Fibroblast of peridontal ligament (primary cell): ENCODE data around the gene MRPL42.
"Not testable (repeated sequence)": the region's sequence is repeated elsewhere in the genome, so short reads cannot be mapped to it uniquely, and the experiment has no call there.

Experiments
- DNase-seq: peaks from one replicate; pipeline ENCODE4 v3.0.0-alpha.2; 2010; ENCODE audit errors: extremely low read depth

Gene MRPL42

DNA sequence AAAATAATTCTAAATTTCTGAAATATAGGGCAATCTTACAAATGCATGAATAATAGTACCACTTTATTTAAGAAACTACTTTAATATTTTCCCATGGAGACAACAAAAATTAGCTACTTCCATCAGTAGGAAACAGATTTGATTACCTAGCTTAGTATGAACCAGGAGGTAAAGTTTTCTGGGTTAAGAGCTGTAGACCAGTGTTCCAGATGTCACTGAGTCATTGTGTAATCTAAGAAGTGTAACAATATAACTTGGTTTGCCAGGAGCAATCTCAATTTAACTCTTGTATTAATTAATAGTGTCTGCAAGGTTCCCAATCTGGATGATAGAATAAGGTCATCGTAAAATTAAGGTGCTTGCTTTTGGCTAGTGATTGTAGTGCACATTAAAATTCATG, 31.5 kb downstream of the MRPL42 start:
- not testable (repeated sequence) for DNase-seq

DNA sequence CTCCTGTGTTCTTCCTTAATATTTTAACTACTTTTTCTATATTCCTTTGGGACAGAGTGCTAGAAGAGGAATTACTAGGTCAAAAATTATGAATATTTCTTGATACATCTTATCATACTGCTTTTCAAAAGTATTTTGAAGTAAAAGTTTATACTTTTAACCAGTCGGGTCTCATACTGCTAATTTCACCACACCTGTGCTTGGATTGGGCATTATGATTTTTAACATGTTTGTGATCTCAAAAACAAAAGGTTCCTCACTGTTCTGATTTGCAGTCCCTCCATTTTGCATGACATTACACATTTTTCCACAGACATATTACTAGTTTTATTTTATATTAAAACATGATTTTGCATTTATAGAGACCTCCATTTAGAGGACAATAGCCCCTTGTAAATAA, 32.9 kb downstream of the MRPL42 start:
- no peak for DNase-seq

DNA sequence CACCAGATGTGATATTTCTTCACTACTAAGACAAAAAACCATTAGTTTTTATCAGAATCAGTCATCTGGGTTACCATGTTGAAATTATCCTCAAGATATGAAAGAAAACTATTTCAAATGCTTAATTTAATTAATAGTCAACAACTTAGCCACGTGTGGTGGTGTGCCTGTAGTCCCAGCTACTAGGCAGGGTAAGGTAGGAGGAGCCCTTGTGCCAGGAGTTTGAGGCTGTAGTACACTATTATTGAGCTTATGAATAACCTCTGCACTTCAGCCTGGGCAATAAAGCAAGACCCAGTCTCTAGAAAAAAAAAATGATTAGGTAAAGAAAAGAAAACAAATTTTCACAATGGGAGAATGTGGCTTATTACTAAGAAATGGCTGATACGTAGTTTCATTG, 33.4 kb downstream of the MRPL42 start:
- no peak for DNase-seq

DNA sequence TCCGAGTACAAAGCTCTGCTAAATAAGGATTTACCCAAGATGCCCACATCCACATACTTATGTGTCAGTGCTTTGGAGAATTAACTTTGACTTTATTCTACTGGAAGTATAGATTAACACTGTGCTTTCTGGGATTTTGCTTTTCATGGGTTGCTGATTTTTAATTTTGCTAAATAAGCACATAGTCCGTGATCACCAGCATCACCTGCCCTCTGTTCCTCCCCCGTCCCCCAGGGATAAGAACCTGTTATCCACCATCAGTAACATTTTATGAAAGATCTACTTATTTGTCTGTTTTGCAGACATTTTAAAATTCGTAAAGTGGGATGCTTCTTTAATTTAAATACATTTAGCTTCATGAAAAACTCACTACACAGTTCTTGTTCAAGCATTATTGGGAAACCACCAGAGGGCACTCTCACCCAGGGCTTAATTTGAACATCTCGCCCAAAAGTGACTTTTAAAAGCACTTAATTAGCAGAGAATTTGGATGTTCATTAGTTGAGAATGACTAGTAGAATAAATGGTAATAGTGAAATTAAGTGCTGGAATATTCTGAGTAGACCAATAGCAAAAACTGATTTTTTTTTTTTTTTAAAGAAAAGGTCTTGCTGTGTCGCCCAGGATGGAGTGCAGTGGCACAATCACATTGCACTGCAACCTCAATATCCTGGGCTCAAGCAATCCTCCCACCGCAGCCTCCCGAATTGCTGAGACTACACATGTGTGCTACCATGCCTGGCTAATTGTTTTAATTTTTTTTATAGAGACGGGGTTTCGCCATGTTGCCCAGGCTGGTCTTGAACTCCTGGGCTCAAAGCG, 35.7 kb downstream of the MRPL42 start:
- peak; percentile 74 for DNase-seq

DNA sequence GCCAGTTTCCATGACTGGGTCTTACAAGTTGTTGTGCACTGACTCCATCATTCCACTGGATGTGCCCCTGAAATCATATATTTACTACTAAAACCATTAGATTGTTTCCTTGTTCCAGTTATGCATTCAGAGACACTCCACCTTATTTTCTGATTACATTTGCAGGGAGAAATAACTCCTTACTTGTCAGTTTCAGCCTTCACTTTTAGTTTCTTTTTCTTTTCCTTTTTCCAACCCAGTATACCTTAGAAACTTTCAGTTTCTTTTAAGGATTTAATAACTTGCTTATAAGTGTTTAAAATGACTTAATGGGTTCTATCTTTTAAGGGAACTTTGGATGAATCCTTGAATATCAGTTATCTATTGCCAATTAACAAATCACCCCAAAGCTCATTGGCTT, 39.9 kb downstream of the MRPL42 start:
- DNase-seq, result no peak

DNA sequence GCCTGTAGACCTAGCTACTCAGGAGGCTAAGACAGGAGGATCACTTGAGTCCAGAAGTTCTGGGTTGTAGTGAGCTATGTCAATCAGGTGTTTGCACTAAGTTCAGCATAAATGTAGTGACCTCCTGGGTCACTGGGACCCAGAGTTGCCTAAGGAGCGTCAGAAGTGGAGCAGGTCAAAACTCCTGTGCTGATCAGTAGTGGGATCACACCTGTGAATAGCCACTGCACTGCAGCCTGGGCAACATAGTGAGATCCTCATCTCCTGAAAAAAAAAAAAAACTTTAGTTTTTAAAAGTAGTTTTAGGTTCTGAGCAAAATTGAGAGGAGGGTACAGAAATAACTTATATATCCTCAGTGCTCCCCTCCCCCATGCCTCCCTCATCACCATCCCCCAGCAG, 42.2 kb downstream of the MRPL42 start:
- no peak for DNase-seq

DNA sequence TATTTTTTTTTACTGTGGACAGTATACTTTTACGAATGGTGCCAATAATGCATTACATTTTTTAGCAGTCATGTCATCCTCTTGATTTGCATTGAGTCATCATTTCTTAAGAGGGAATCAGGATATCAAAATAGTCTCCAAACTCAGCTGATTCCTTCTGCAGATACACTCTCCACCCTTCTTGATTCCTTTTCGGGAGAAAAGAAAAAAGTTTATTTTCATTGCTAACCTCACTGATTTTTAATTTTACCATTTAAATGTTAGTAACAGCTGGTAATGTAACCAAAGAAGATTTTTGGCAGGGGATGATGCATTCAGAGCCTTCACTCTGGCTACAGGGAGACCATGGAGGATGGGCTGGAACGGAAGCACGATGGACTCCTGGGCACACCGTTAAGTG, 47.5 kb downstream of the MRPL42 start:
- peak; percentile 89 for DNase-seq

DNA sequence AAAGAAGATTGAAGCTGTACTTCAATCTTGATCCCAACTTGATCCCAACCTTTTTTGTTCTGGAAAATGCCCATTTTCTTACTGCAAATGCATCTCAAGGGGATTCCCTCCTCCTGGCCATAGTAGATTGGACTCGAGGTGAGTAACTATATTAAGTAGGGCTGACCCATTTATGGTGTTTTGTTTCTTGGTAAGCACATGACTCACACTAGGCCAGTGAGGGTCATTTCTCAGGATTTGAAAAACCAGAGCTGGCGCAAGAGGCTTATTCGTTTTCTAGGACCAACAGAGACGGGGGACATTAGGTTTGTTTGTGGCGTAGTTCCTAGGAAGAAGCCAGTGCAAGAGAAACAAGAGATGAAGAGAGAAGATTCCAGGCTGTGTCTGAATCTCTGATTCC, 51.4 kb downstream of the MRPL42 start:
- peak; percentile 43 for DNase-seq

DNA sequence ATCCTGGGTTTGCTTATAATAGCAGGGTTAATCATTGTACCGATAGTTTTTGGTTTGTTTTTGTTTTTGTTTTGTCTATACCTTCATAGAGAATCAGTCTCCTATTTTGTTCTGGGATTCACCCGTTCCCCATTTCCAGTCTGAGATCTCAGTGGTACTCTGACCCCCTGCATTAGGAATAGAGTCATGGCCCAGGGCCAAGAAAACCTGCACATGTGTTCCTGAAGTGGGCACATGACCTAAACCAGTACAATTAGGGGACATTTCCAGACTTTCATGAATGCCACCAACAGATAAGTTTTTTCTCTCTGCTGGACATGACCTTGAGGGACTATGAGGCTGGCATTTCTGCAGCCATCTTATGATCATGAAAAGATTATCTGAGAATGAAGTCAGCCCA, 52.5 kb downstream of the MRPL42 start:
- DNase-seq, result no peak

DNA sequence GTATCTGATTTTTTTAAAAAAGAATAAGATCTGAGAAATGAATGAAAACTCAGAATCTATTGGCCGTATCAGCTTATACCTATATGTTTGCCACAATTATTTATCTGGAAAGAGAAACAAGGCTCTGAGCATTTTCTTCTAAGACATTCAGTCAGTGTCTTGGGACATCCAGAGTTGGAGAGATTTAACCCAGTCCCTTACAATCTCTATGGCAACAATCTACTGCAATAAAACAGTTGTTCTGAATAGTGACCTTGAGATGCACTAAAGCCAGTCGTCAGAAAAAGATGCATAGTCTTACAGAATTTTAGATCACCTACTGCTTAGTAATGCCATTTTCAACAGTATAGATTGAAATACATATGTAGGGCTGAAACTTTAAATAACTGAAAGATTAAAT, 53.1 kb downstream of the MRPL42 start:
- no peak for DNase-seq

DNA sequence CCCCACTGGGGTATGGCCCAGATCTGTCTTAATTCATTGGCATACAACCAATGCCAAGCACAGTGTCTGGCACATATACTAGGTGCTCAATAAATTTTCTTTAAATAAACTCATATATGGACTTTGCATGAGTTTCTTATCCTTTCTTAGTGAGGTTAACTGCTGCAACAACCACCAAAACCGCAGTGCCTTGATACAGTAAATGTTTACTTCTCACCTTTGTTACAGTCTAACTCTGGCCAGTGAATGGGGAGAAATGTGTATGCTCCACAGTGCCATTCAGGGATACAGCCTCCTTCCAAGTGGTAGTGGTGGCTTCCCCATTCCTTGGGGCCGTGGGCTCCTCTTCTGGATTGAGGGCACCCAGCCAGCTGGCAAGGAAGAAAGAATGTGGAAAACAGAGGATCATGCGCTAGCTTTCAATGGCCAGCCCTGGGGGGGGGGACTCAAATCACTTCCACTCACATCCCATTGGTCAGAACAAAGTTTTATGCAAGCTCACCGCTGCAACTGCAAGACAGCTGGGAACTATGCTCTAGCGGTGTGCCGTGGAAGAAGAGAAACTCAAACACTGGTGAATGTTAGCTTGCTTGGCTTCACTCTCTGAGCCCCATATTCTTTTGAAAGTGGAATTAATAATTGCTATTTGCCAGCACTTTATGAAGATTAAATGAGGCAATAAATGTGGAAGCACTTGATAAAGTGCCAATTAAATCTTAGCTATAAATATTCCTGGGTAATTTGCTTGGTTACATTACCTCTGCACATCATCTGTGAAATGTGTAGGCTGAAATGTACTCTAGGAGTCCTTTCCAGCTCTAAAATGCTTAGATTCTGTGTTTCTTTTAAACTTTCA, 54.1 kb downstream of the MRPL42 start:
- DNase-seq, result no peak

DNA sequence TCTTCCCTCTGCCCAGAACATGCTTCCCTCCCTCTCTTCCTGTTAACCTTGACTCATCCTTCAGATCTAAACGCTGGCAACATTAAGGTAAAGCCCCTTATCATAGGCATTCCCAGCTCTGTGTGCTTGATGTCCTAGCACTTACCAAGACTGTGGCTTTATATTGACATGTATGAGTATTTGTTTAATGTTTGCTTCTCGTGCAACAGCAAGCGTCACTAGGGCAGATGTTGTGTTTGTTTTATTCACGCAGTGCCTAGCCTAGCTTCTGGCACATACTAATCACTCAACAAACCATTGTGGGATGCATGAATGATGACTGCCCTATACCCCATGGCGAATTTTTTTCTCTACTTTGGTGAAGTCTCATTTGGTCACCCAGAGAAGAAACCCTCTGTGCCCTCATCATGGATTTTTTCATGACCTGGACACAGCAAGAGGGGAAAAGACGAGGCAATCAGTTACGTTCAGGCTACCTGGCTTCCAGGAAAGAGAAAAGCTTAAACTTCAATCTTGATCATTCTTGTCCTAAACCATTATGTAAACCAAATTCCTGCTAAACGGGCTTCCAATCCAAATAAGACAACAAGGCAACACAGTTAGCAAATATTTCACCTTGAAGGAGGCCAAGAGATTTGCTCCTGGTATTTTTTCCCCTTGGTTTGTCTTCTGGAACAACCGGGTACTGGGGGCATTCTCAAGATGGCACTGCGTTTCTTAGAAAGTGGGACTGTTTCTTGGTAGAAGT, 57.2 kb downstream of the MRPL42 start:
- no peak for DNase-seq

DNA sequence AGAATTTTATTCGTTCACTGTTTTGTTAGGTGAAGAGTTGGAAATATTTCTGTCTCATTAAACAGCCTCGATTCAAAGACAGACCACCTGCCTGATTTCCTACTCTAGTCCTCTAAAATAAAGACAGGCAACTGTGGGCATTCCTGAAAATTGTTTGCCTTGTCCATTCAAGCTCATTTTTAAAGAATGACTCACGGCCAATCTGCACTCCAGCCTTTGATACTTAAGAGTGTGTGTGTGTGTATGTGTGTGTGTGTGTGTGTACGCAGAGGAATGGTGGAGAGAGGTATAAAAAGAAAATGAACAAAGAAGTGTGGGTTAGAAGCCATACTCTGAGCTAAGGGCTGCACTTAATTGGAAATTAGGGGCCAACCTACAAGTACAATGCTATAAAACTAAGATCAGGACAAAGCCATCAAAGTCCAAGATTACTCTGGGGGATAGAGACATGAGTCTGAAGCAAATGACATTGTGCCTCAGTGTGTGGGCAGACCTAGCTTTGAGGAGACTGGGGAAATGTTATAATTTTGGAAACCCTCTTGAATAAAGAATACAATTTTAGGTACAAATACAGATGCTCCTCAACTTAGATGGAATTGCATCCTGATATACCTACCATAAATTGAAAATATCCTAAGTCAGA, 59.6 kb downstream of the MRPL42 start:
- DNase-seq, result peak; percentile 95

DNA sequence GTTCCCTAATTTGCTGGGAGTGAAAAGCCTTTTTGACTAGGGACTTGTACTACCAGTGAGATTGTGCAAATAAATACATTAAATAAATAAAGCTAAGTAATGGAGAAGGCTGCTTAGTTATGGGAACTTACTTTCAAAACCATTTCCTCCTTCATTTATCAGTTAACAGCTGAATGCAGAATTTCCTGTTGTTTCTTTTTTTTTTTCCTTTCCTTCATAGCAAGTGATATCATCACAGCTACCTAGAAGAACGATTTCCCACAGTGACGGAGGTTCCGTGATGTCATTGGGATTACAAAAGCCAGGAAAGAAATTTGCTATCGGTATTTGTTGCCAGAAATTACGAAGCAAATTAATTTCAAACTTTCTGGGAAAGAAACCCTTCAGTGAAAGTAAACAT, 63.0 kb downstream of the MRPL42 start:
- DNase-seq, result no peak

DNA sequence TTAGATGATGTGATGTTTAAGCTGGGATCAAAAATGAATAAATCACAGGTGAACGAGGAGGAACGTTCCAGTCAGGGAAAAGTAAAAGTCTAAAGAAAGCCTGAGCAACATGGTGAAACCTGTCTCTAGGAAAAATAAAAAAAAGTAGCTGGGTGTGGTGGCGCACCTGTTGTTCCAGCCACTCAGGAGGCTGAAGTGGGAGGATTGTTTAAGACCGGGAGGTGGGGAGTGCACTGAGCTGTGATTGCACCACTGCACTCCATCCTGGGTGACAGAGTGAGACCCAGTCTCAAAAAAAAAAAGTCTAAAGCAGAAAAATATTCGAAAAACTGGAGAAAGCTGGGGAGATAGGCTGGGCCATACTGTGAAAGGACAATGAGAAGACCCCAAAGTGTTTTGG, 66.0 kb downstream of the MRPL42 start:
- DNase-seq, result no peak

DNA sequence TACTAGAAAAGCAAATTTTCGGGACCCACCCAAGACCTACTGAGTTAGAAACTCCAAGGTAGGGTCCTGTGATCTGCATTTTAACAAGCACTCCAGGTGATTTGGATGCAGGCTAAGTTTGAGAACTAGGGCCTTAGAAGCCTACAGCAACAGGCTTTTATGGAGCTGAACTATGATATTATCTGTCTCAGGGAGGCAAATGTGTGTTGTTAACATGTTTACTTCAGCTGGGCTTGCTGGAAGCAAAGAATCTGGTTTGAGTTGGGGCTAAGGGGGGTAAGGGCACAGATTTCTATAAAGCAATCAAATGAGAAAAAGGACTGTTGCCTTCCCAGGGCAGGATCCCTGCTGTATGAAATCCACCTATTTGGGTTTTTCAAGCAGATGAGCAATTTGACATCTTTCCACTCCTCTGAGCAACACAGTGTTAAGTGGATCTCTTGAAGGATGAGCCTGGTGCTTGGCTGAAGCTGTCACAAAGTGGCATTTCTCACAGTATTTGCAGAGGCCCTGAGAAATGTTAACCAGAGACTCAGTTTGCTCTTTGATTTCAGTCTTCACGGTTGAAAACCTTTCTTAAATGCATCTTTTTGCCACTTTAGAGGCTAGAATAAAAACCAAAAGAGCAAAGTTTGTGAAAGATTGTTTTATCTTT, 68.9 kb downstream of the MRPL42 start:
- DNase-seq, result no peak

DNA sequence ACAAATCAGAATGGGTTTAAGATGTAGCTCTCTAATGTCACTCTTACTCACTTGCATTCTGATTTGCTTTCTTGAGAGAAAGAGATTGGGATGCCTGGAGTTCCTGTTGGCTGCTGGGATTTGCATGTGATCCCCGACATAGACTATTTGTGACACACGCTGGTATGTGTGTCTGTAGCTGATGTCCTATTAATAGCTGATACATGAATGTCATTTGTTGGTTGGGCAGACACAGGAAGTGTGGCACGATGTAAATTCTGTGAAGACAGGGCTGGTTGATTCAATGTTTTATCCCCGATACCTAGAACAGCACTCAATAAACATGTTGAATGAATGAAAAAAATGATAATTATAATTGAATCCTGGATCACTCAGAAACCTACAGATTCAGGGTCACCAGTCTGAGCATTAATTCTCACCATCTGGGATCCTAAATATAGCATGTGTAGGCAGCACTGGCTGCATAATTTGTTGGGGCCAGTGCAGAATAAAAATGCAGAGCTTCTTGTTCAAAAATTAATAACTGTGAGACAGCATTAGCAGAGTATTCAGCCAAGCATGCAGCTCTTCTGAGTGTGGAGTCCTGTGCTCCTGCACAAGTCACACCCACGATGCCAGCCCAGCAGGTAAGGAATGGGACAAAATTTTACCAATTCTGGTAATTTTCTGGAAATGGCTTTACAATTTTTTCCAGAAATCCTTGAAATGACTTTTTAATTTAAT, 69.6 kb downstream of the MRPL42 start:
- DNase-seq, result no peak

DNA sequence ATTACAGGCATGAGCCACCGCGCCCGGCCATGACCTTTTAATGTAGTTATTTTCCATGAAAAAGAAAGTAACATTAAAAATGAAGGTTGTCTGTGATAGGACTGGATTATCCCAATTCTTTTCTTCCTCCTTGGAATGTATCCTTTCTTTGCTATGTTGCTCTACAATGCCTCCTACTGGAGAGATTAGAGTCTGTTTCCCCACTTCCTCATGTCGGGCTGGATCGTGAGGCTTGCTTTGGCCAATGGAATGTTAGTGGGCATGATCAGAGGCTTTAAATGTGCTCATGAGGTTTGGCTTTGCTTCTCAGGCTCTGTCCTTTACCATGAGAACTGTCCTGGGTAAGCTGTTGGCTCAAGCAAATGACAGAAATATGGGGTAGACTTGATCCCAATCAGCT, 70.5 kb downstream of the MRPL42 start:
- DNase-seq, result no peak

DNA sequence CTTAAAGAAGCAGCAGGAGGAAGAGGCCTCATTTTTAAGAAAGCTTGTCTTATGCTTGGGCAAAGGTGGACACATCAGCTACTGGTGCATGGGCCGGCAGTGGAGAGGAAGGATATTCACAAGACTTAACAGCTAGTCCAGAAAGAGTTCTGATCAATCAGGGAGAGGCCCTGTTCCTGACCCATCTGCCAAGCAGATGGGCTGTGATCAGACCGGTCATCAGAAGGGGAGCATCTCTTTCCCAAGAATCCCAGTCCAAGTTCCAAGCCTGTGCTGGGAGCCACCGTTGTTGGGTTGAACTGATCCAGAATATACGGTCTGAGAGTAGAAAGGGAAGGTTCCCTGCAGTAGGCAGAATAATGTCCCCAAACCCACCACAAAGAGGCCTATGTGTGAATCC, 72.5 kb downstream of the MRPL42 start:
- no peak for DNase-seq

DNA sequence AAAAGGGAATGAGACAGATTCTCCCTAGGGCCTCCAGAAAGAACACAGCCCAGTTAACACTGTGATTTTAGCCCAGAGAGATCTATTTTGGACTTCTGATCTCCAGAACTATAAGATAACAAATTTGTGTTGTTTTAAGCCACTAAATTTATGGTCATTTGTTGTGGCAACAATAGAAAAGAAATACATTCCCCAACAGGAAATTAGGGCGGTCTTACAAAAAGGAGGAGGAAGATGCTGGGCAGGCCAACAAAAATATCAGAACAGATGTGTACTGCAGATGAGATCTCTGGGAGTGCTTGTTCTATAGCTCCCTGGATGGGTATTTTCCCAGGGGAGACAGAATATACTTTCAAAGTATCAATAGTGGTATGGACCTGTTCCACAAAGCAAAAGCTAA, 73.2 kb downstream of the MRPL42 start:
- peak; percentile 24 for DNase-seq
